Cerebellar cortex (tissue), 1 donor: ENCODE measurements around the gene RFPL3.
"Not testable (repeated sequence)": the region's sequence is repeated elsewhere in the genome, so short reads cannot be mapped to it uniquely, and the experiment has no call there.

Source experiments
- DNase-seq: peaks from one replicate; pipeline ENCODE4 v3.0.0-alpha.2; 2015; ENCODE audit warnings: low spot score

The RFPL3 gene

DNA sequence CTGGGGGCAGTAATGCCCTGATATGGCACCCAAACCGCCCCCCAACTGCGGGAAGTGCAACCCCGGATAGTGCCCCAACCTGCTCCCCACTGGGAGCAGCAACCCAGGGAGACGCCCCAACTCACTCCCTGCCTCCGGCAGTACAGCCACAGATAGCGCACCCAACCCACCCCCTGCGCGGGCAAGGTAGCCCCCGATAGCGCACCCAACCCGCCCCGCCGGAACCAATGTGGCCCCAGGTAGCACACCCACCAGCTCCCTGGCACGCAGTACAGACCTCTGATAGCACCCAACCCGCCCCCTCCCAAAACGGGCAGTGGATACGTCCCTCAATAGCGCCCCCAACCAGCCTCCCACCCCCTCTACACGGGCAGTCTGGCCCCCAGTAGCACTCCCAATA, 3.8 kb upstream of the RFPL3 start:
- no peak for DNase-seq

DNA sequence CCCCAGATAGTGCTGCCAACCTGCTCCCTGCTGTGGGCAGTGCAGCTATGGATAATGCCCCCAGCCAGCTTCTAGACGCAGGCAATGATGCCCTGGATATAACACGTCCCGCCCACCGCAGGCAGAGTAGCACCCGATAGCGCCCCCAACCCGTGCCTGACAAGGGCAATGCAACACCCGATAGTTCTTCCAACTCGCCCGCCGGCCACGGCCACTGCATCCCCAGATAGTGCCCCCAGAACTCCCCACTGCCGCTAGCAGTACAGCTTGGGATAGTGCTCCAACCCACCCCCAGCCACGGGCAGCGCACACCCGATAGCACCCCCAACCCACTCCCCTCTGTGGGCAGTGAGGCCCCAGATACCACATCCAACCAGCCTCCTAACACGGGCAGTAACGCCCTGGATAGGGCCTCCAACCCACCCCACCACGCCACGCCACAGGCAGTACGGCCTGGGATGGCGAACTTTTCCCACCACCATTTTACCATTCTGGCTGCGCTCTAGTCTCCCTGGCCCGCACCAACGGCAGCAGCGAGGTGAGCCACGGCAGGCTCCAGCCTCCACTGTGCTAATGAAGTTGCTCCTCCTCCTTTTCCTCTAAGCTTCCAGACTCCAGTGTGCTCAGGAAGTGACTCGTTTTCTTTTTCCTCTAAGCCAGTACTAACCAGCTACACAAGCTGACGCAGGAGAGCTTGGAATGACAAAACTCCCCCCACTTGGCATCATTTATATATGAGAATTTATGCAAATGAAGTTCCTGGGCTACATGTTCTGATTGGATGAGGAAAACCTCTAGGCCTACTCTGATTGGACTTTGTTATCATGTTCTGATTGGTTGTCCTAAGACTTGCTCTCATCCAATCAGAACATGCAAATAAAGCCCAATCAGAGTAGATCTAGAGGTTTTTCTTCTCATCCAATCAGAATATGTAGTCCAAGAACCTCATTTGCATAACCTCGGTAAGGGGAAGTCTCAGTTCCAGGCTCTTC, 3.0 kb upstream of the RFPL3 start:
- DNase-seq: no peak

DNA sequence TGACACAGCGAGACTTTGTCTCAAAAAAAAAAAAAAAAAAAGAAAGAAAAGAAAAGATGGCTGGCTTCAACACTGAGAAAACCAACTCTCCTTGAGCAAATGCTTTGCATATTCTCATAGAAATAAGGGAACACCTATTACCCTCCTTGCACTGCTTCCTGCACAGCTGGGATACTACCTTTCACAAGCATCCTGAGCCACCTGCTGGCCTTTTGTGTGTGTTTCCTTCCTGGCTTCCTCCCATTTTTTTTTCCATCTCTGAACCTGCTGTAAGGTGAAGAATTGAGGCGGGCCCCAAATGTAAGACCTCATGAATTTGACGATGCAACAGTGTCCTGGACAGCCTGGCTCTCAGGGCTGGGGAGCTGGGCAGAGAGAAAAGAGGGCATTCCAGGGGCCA, 1.9 kb upstream of the RFPL3 start:
- peak; percentile 15 for DNase-seq

DNA sequence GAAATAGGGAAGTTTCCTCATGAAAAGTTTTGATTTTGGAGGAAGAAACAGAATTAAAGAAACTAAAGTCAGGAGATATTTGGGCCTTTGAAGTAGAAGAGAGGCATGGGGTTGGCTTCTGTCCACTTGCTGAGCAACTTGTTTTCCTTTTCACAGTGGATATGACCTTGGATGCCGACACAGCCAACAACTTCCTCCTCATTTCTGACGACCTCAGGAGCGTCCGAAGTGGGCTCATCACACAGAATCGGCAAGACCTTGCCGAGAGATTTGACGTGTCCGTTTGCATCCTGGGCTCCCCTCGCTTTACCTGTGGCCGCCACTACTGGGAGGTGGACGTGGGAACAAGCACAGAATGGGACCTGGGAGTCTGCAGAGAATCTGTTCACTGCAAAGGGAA, 2.4 kb downstream of the RFPL3 start:
- not testable (repeated sequence) for DNase-seq

DNA sequence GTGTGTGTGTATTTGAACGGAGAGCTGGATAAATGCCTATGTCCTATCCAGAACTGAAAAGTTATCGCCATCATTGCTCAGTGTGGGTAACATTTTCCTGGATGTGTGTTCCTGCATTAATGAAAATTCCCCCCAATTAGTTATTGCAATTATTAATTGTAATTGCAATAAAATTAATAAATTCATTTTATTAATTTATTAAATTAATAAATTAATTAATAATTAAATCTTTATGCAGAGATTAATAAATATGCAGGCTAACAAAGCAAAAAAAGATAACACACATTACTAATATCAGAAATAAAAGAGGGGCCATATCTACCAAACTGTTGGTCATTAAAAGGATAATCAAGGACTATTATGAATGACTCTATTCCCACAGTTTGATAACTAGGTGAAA, 3.6 kb downstream of the RFPL3 start:
- no peak for DNase-seq

DNA sequence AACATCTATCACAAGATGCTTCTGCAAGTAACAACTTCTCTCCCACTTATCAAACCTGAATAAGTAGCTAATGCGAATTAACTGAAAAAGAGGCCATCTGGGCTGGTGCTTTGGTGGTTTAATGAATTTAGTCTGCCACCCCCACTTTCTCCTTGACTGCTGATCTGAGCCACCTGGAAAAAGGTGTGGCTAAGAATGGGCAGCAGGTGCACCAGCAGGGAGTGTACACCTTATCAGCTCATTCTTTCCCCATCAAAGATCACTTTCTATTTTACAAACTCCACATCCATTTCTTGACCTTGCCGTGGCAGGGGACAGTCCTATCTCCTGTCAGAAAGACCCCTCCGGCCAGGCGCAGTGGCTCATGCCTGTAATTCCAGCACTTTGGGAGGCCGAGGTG, 6.5 kb downstream of the RFPL3 start:
- DNase-seq: no peak

DNA sequence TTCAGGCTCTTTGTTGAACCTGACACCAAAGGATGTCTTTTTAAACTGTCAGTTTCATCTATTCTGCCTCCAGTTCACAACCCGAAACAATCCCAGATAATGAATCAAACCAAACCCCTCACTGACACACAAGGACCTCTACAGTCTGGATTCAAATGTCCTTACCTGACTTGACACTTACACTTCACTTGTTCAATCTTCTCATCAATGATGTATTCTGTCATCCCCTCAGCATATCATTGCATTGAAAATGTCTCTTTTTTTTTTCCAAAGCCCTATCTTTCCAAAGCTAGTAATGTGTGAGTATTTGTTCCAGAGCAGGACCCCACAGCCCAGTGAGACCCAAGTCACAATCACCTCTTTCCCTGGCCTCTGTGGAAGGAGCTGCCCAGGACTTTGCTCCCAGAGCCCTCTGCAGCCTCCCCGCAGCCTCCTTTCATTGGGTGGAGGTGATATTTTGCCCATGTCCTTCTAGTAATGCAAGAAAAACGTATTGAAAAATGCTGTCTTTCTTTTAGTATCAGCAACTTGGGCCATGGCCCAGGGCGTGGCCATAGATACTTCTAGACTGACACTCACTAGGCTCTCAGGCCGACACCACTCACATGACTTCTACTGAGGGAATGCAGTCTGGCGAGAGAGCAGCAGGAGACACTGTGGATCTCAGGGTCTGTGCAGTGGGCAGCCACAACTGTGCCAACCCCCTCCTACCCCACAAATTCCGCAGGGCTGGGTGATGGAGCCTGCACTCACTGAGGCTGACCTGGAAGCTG, 18.2 kb downstream of the RFPL3 start:
- no peak for DNase-seq

DNA sequence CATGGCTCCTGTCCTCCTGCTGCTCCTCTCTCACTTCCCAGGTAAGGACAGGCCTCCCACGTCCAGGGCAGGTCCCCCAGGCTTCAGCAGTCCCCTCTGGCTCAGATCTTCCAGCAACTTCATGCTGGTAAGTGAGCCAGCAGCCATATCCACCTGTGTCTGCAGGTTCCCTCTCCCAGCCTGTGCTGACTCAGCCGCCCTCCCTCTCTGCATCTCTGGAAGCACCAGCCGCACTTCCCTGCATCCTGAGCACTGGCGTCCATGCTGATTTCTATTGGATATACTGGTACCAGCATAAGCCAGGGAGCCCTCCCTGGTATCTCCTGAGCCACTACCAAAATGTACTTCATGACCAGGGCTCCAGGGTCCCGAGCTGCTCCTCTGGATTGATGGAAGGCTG, 19.0 kb downstream of the RFPL3 start:
- no peak for DNase-seq

DNA sequence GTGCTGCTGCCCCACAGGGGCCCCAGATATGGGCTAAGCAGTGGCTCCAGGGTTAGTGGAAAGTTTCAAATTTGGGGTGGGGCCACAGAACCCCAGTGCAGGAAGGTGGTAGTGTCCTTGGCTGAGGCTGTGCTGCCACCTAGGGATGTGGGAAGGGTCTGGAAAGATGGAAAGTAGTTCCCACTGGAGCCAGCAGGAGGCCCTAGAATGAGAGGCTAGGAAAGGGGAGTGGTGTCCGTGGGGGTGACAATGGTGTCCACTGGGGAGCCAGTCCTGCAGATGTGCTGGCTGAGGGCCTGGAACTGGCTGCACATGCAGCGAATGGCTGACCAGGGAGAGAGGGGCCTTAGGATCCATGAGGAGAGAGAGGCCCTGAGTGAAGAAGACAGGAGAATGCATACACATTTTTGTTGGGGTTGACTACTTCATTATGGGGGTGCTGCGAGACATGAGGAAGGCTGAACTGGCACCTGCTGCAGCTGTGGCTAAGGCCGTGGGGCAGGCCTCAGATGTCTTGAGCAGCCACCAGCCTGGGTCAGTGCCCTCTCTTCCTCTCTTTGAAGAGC, 21.1 kb downstream of the RFPL3 start:
- DNase-seq: peak; percentile 32

DNA sequence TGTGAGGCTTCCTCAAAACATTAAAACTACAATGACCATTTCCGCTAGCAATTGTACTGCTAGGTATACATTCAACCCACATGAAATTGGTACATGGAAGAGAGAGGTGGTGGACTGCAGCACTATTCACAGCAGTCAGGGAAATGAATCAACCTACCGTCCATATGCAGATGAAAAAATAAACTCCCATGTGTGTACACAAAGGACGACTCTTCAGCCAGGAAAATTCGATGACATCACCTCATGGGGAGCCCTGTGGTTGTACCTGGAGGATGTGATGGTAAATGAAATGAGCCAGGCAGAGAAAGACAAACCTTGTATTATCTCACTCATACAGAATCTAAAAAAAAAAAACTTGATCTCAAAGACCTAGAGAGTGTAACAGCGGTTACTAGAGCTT, 23.3 kb downstream of the RFPL3 start:
- DNase-seq: no peak

DNA sequence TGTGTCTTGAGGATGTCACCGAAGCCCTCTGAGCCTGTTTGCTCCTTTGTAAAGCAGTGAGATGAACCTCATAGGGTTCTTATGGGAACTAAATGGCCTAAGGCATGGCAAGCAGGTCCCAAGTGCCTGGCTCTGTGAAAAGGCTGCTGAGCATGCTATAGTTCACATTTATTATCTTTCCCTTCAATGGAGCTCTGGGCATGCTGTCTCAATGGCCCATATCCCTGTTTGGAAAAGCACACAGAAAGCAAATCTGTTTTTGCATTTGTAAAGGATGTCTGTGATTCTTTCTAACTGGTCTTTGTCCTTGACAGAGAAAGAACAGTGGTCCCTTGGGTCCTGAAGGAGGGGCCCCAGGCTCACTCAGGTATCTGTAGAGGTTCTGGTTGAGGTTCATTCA, 28.0 kb downstream of the RFPL3 start:
- no peak for DNase-seq

DNA sequence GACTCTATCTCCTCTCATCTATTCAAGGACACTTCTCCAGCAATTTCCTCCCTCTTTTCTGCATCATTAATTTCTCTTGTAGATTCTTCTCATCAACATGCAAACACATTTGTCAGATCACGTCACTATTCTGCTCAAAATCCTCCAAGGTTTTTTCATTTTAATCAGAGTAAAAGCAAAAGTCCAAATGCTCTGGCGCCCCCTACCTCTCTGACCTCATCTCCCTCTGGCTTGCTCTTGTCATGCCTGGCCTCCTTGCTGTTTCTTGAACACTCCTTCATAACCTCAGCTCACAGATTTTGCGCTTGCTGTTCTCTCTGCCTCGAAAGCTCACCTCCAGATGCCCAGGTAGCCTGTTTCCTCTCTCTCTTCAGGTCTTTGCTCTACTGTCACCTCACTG, 32.0 kb downstream of the RFPL3 start:
- peak; percentile 36 for DNase-seq

DNA sequence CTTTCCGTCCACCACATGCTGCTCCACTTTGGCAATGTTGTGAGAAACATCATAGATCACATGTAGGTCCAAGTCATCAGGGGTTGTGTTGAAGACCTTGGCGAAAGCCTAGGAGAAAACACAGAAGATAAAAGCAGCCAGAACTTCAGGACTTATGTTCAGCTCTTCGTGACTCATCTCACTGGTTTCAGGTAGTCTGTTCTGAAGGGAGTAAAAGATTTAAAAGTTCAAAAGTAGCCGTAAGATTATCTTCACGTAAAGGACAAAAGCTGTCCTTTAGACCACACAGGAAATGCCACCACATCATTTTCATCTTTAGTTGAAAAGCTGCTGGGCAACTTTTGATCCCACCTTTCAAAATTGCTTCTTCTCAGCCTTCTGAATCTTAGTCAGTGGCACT, 37.4 kb downstream of the RFPL3 start:
- DNase-seq: no peak

DNA sequence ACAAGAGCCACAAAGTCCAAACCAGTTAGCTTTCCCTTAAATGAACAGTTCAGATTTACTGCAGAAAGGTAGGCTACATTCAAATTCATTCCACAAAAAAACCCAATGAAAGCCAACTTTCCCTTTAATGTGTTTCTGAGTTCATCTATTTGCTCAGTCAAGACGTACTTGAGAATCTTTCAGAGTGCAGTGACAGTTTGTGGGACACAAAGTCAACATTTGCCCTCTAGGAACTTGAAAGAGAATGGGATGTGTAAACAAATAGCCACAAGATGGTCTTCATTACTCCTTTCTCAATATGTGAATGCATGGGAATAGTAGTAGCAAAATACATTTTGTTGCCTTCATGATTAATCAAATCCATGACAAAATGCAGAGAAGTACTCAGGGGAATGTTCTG, 38.6 kb downstream of the RFPL3 start:
- no peak for DNase-seq

DNA sequence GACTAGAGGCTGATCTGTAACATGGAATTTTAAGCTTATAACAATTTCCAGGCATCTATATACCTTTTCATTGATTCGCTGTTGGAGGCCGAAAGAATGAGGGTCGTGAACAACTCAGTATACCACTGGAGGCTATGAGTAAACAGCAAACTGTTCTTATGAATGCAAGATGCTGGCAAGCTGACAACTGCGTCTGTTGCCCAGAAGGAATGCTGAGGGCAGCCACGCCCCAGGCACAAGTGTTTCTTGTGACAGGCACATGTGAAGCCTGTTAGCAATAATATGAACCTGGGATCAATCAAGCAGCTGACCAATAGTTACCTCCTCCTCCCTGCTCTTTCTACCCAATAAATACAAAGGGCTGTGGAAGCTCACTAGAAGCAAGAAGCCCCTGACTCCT, 39.1 kb downstream of the RFPL3 start:
- no peak for DNase-seq

DNA sequence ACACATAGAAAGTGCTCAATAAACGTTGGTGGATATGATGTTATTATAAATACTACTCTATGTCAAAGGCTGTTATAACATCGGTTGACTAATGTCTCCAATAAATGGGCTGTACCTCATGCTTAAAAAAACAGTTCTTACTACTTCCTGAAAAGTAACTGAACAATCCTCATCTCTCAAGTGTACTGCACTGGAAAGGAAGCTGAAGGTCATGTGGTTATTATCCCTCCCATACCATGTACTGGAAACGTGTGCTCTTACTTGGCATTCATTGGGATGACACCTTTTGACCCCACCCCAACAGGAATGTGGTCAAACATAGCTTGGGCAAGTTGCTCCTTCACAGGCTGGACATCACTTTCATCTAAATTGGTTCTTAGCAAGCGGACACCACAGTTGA, 43.8 kb downstream of the RFPL3 start:
- DNase-seq: no peak

DNA sequence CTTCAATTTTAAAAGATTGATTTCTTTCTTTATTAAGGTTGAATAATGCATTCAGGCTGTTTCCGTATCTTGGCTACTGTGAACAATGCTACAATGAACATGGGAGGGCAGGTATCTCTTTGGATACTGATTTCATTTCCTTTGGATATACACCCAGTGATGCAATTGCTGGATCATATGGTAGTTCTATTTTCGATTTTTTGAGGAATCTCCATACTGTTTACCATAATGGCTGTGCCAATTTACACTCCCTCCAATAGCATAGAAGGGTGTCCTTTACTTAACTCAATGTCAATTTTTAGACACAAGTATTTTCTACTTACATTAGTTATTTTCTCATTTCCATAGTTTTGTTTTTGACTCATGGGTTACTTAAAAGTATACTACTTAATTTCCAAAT, 46.4 kb downstream of the RFPL3 start:
- no peak for DNase-seq

DNA sequence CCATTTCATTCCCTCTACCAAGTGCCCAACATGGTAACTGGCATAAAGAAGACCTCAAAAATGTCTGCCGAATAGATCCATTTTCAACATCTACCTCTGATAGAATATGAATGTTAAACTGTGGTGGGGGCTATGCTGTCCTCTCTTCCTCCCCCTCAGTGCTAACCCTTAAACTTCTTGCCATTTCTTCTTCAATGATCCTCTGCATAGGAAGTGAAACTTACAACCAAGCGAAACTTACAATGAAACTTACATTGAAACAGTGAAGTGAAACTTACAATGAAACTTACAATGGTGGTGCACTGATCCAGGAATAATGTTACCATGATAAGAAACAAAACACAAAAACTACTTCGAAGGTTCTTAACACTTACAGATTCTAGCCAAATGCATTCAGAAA, 49.6 kb downstream of the RFPL3 start:
- DNase-seq: no peak

DNA sequence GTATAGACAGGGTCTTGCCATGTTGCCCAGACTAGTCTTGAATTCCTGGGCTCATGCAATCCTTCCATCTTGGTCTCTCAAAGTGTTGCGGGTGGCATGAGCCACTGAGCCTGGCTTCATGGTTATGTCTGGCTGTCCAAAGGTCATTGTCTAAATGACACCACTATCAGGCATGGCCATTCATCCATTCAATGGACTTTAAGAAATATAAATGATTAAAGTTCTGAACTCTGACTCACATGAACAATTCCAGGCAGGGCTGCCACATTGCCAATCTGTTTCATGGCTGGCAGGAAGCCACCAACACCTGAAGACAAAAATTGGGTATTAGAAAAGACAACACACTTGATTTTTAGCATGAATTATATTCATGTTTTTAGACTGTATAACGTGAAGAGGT, 50.3 kb downstream of the RFPL3 start:
- DNase-seq: no peak

DNA sequence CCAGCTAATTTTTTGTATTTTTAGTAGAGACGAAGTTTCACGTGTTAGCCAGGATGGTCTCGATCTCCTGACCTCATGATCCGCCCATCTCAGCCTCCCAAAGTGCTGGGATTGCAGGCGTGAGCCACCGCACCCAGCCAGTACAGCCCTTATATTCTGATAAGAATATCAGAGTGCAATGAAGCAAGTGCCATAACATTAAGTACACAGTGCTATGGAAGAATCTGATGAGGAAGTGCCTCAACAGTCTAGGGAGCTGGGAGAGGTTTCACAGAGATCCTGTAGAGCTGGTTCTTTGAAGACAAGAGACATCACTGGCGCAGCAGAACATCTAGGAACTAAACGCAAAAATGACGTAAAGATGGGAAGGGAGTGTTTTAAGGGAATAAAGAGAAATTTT, 52.3 kb downstream of the RFPL3 start:
- DNase-seq: no peak

DNA sequence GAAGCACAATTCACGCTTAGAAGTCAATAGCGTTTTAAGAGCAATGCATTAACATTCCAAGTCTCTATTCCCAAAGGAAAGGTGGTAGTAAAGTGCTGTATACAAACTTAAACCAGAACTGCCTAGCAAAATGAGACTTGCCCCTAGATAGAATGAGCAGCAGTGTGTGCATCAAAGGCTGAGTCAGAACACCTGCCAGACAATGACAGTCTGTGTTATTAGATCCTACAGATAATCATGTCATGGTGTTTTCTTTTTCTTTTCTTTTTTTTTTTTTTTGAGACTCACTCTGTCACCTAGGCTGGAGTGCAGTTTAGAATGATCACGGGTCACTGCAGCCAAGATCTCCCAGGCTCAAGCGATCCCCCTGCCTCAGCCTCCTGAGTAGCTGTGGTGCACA, 52.8 kb downstream of the RFPL3 start:
- DNase-seq: no peak
